MCF 10A (cell line): Measurements from ENCODE around the gene CD200R1. TPM values are rescaled to one million over a fixed set of nuclear protein-coding genes. Genes with fewer than 3 reads are reported as not detected.

ENCODE experiments used
- BruUV-seq: library from RNA; stranded (reverse); fragments of 400-500 nt; replicated peaks from 2 replicates; lab custom pipeline; 2021; lab: Mats Ljungman, UMichigan
- CTCF ChIA-PET: fragments of 300-600 bp; sonication (Branson Sonifier 250); formaldehyde crosslinking; extraction: SDS; loops from one replicate; lab custom pipeline; 2021; ENCODE audit warnings: antibody characterized with exemption, inconsistent platforms; lab: Yijun Ruan, JAX
- POLR2A ChIA-PET: fragments of 300-600, 350-650 bp; sonication (Branson Sonifier 250); formaldehyde crosslinking; extraction: SDS; loops from one replicate; lab custom pipeline; 2020; ENCODE audit warnings: antibody characterized with exemption, inconsistent platforms; lab: Yijun Ruan, JAX
- DNase-seq: peaks from one replicate; pipeline ENCODE4 v3.0.0-alpha.2; 2018; ENCODE audit not compliant: unreplicated experiment
- H3K27ac Mint-ChIP-seq: one replicate; pipeline ENCODE4 v1.8.0; 2022; ENCODE audit warnings: mild to moderate bottlenecking, low read depth, mixed read lengths; ENCODE audit not compliant: unreplicated experiment
- H3K27me3 Mint-ChIP-seq: one replicate; pipeline ENCODE4 v1.8.0; 2022; ENCODE audit warnings: mixed read lengths; ENCODE audit not compliant: insufficient read depth, unreplicated experiment
- H3K36me3 Mint-ChIP-seq: one replicate; pipeline ENCODE4 v1.8.0; 2022; ENCODE audit warnings: mild to moderate bottlenecking, moderate library complexity, mixed read lengths; ENCODE audit not compliant: insufficient read depth, unreplicated experiment
- H3K4me1 Mint-ChIP-seq: one replicate; pipeline ENCODE4 v1.8.0; 2022; ENCODE audit warnings: mixed read lengths; ENCODE audit not compliant: insufficient read depth, unreplicated experiment
- H3K4me3 Mint-ChIP-seq: one replicate; pipeline ENCODE4 v1.8.0; 2022; ENCODE audit warnings: mild to moderate bottlenecking, moderate library complexity, mixed read lengths; ENCODE audit not compliant: unreplicated experiment
- H3K9me3 Mint-ChIP-seq: one replicate; pipeline ENCODE4 v1.8.0; 2022; ENCODE audit warnings: mixed read lengths; ENCODE audit not compliant: unreplicated experiment
- intact Hi-C: fragments of 100-400 bp; cut with micrococcal nuclease; formaldehyde crosslinking; loops from 2 replicates; pipeline ENCODE4 v1.14.1; 2022
- total RNA-seq: library from RNA; stranded (reverse); gene quantifications from 2 replicates; pipeline ENCODE4 v1.2.3, GENCODE V29; 2022
- TF ChIP-seq, protein P1 (sequence below): fragments of 200-600 bp; IDR thresholded peaks from one replicate; pipeline ENCODE4 v1.8.0; 2022; ENCODE audit warnings: antibody characterized with exemption, mild to moderate bottlenecking; ENCODE audit not compliant: unreplicated experiment

Gene CD200R1
- total RNA-seq, 1 experiment from 2014 or later: not detected

DNA sequence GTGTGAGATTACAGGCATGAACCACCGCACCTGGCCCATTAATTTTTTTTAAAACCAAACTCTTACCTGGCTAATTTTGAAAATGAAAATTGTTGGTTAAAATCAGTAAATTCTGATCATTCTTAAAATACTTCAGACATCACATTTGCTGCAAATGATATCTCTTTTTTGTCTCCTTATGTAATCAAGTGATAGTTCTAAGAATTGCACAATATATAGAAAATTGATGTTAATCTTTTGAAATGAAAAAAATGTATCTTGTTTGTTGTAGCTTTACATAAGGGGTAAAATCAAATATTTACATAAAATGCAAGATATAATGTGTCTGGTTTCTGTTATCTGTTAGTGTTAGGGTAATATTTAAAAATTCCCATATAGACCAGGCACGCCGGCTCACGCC is 20.9 kb upstream of the CD200R1 start:
- BruUV-seq: no TSS peak
- DNase-seq: no peak
- Mint-ChIP-seq H3K27me3 (no peaks in the 10 kb centered on the region), H3K4me1 (peaks cover 9% of the 10 kb centered on the region), H3K27ac (no peak overlapping the region), H3K36me3 (peaks cover 50% of the 10 kb centered on the region), H3K4me3 (no peak overlapping the region), H3K9me3 (no peaks in the 10 kb centered on the region)
- POLR2A ChIA-PET: interaction anchor here (1.0 to 1.7 kb wide), 2 partner anchors 12 to 519 kb away, joined by 4 read pairs; no protein-coding TSS in a partner anchor
- TF ChIP-seq, protein P1, sequence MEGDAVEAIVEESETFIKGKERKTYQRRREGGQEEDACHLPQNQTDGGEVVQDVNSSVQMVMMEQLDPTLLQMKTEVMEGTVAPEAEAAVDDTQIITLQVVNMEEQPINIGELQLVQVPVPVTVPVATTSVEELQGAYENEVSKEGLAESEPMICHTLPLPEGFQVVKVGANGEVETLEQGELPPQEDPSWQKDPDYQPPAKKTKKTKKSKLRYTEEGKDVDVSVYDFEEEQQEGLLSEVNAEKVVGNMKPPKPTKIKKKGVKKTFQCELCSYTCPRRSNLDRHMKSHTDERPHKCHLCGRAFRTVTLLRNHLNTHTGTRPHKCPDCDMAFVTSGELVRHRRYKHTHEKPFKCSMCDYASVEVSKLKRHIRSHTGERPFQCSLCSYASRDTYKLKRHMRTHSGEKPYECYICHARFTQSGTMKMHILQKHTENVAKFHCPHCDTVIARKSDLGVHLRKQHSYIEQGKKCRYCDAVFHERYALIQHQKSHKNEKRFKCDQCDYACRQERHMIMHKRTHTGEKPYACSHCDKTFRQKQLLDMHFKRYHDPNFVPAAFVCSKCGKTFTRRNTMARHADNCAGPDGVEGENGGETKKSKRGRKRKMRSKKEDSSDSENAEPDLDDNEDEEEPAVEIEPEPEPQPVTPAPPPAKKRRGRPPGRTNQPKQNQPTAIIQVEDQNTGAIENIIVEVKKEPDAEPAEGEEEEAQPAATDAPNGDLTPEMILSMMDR: no peak
- CTCF ChIA-PET: interaction anchor here (0.5 to 1.0 kb wide), 2 partner anchors 354 to 1144 kb away, joined by 3 read pairs; no protein-coding TSS in a partner anchor
- intact Hi-C loops: no loop called here

DNA sequence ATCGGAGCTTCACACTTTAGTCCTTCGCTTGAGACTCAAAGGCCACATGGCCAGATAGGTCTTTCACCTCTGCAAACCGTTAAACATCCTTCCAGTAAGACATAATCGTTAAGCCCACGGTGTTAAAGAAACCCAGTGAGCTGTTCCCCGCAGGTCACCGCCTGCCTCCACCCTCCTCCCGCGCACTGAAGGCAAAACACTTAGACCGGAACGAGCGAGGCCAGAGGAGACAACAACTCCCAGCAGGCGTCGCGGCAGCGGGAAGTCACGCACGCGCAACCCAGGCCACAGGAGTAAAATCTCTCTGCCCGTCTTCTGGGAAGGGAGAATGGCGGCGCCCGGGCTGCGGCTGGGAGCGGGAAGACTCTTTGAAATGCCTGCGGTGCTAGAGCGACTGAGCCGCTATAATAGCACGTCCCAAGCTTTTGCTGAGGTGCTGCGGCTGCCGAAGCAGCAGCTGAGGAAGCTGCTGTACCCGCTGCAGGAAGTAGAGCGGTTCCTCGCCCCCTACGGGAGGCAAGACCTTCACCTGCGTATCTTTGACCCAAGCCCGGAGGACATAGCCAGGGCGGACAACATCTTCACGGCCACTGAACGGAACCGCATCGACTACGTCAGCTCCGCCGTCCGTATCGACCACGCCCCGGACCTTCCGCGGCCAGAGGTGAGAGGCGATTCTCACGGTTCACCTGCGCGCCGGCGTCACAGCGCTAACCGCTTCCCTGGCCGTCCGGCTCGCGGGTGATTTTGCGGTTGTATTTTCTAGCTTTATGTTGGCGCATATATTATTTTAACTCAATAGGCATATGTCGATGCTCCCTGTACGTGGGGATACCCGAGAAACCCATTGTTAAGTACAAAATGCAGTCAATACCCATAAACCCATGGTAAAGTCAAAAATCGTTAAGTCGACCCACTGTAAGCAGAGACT is 16.0 kb upstream of the CD200R1 start, which contains the start of gene GTPBP8:
Gene GTPBP8, plus strand, starts transcription at position 313 of the 931 bp plus-strand sequence. Its CDS starts 16 bp downstream, at position 329.
- peaks cover 9% of the 10 kb centered on the region for H3K27me3 Mint-ChIP-seq
- H3K27ac Mint-ChIP-seq: peak within 1 kb of the TSS; percentile 91
- H3K9me3 Mint-ChIP-seq: no peaks in the 10 kb centered on the region
- CTCF ChIA-PET: interaction anchor here (0.6 to 2.2 kb wide), 7 partner anchors 12 to 409 kb away, joined by 3 to 9 read pairs (median 5); no protein-coding TSS in a partner anchor
- peak within 1 kb of the TSS; percentile 78 for H3K4me3 Mint-ChIP-seq
- BruUV-seq: TSS peak; percentile 74
- TF ChIP-seq, protein P1: no peak
- peaks cover 17% of the 10 kb centered on the region for H3K36me3 Mint-ChIP-seq
- POLR2A ChIA-PET: interaction anchor here (0.7 to 4.6 kb wide), 24 partner anchors 10 to 754 kb away, joined by 3 to 93 read pairs (median 4); partner anchors contain the start of genes ATG3, CD200R1L and SLC35A5
- intact Hi-C loops: no loop called here
- peak; percentile 92 for DNase-seq
- H3K4me1 Mint-ChIP-seq: peaks cover 18% of the 10 kb centered on the region

DNA sequence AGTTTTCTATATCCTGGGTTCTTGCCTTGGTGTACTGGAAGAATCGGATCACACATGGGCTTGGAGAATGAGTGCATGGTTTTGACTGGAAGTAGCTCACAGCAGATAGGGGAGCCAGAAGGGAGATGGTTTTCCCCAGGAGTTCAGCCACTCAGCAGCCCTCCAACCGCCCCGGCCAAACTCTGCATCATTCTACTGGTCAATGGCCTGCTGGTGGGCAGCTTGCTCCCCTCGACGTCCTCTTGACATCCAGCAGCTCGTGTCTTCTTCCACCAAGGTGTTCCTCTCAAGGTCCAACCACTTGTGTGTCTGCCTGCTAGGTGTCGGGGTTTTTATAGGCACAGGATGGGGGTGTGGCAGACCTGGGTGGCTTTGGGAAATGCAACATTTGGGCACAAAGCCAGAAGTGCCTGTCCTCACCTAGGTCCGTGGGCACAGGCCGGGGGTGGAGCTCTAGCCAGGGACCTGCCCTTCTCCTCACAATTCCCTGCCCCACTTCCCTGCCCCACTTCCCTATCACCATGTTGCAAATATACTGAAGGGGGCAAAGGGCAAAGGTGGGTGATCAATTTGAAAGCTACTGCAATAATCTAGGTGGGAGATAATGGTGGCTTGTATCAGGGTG is 12.9 kb upstream of the CD200R1 start:
- no peak overlapping the region for H3K27ac Mint-ChIP-seq
- H3K9me3 Mint-ChIP-seq: no peaks in the 10 kb centered on the region
- no peak for DNase-seq
- TF ChIP-seq, protein P1: no peak
- peaks cover 10% of the 10 kb centered on the region for H3K4me1 Mint-ChIP-seq
- peaks cover 19% of the 10 kb centered on the region for H3K27me3 Mint-ChIP-seq
- H3K36me3 Mint-ChIP-seq: no peaks in the 10 kb centered on the region
- BruUV-seq: no TSS peak
- CTCF ChIA-PET: interaction anchor here (1.0 to 2.2 kb wide), 5 partner anchors 9 to 406 kb away, joined by 3 to 10 read pairs (median 4); no protein-coding TSS in a partner anchor
- intact Hi-C loops: no loop called here
- no peak overlapping the region for H3K4me3 Mint-ChIP-seq
- POLR2A ChIA-PET: interaction anchor here (1.2 to 1.4 kb wide), 2 partner anchors 9 to 14 kb away, joined by 3 to 4 read pairs; no protein-coding TSS in a partner anchor
